B cell (primary cell): ENCODE data around the gene NOC4L. TPM values are rescaled to one million over a fixed set of nuclear protein-coding genes. Genes with fewer than 3 reads are reported as not detected.

Source experiments
- ATAC-seq: fragments of 200-7000 bp; cut with Tn5 transposase; one replicate; pipeline ENCODE4 v1.10.0; 2021; ENCODE audit warnings: low read depth, mild to moderate bottlenecking, moderate number of reproducible peaks, moderate library complexity
- CTCF ChIA-PET: fragments of 350-600 bp; sonication (Branson Sonifier 250); formaldehyde crosslinking; loops from one replicate; lab custom pipeline; 2021; ENCODE audit warnings: antibody characterized with exemption, inconsistent platforms; lab: Charles Lee
- POLR2A ChIA-PET: fragments of 350-600 bp; sonication (Branson Sonifier 250); formaldehyde crosslinking; loops from one replicate; lab custom pipeline; 2021; ENCODE audit warnings: antibody characterized with exemption; lab: Charles Lee
- DNase-seq: peaks from one replicate; pipeline ENCODE4 v3.0.0; 2013
- H2AFZ ChIP-seq: 2 replicates; pipeline ENCODE4 v1.6.1; 2012; ENCODE audit warnings: mild to moderate bottlenecking, low read depth, low read length; ENCODE audit not compliant: insufficient read depth, poor library complexity, severe bottlenecking
- H3K27ac ChIP-seq, 2 donors: 1 replicate in 1 of 2; 2 replicates in 1 of 2; pipeline ENCODE4 v1.5.1; 2012 to 2013; ENCODE audit warnings: low read length in 2 of 2, mild to moderate bottlenecking in 2 of 2, moderate library complexity in 1 of 2
- H3K27me3 ChIP-seq, 4 experiments: fragments of 200-600 bp in 1 of 4; sonication (generic) in 1 of 4; replicated peaks in 1 of 4; 1 replicate in 2 of 4; 2 replicates in 2 of 4; pipeline versions ENCODE4 v1.6.1 to v1.7.0; 2013 to 2016; ENCODE audit warnings: low read length in 3 of 4, mild to moderate bottlenecking in 2 of 4, mixed read lengths in 1 of 4, moderate library complexity in 1 of 4; ENCODE audit not compliant: insufficient read depth in 4 of 4, control insufficient read depth in 3 of 4; ENCODE audit errors: control extremely low read depth in 1 of 4
- H3K36me3 ChIP-seq, 2 experiments: replicated peaks in 1 of 2; 1 replicate in 1 of 2; 2 replicates in 1 of 2; pipeline versions ENCODE4 v1.6.1 to v1.7.1; 2013; ENCODE audit warnings: low read length in 1 of 2; ENCODE audit not compliant: insufficient read depth in 2 of 2, control insufficient read depth in 1 of 2; ENCODE audit errors: control extremely low read depth in 1 of 2, extremely low read depth in 1 of 2
- H3K4me1 ChIP-seq, 2 donors: fragments of 200-600 bp in 1 of 2; sonication (generic) in 1 of 2; 1 replicate in 1 of 2; 2 replicates in 1 of 2; pipeline versions ENCODE4 v1.5.1 to v1.6.1; 2013 to 2017; ENCODE audit warnings: low read length in 2 of 2; ENCODE audit not compliant: control insufficient read depth in 2 of 2, insufficient read depth in 2 of 2
- H3K4me2 ChIP-seq: replicated peaks from 2 replicates; pipeline ENCODE3; 2012; ENCODE audit warnings: mild to moderate bottlenecking, low read depth, low read length; ENCODE audit not compliant: poor library complexity, severe bottlenecking
- H3K4me3 ChIP-seq, 5 experiments: fragments of 200-600 bp in 1 of 5; sonication (generic) in 1 of 5; 1 replicate in 3 of 5; 2 replicates in 2 of 5; pipeline versions ENCODE4 v1.5.1 to v1.7.0; 2011 to 2016; ENCODE audit warnings: low read length in 4 of 5, mild to moderate bottlenecking in 4 of 5, low read depth in 2 of 5, control low read depth in 1 of 5, moderate library complexity in 1 of 5; ENCODE audit not compliant: insufficient read depth in 1 of 5; ENCODE audit errors: control extremely low read depth in 1 of 5, extremely low read depth in 1 of 5
- H3K79me2 ChIP-seq: fragments of 200-600 bp; sonication (generic); one replicate; pipeline ENCODE4 v1.6.0; 2016; ENCODE audit warnings: low read length; ENCODE audit not compliant: control insufficient read depth, insufficient read depth
- H3K9ac ChIP-seq: fragments of 200-600 bp; sonication (generic); 2 replicates; pipeline ENCODE4 v1.6.1; 2017; ENCODE audit warnings: mild to moderate bottlenecking, low read length, moderate library complexity
- H3K9me3 ChIP-seq, 3 donors: one replicate each; pipeline versions ENCODE4 v1.6.1 to v1.7.1; 2013; ENCODE audit warnings: low read length in 2 of 3; ENCODE audit not compliant: control insufficient read depth in 2 of 3, insufficient read depth in 1 of 3; ENCODE audit errors: control extremely low read depth in 1 of 3
- H4K20me1 ChIP-seq: 2 replicates; pipeline ENCODE4 v1.6.0; 2012; ENCODE audit warnings: mild to moderate bottlenecking, low read length; ENCODE audit not compliant: insufficient read depth, control insufficient read depth, poor library complexity, severe bottlenecking
- H3K27ac Mint-ChIP-seq: one replicate; pipeline ENCODE4 v1.8.0; 2021; ENCODE audit warnings: mixed read lengths
- H3K27me3 Mint-ChIP-seq: one replicate; pipeline ENCODE4 v1.8.0; 2021; ENCODE audit warnings: mixed read lengths
- H3K4me1 Mint-ChIP-seq: one replicate; pipeline ENCODE4 v1.8.0; 2021; ENCODE audit warnings: mixed read lengths
- H3K4me3 Mint-ChIP-seq: one replicate; pipeline ENCODE4 v1.8.0; 2021; ENCODE audit warnings: mixed read lengths
- H3K9me3 Mint-ChIP-seq: one replicate; pipeline ENCODE4 v1.8.0; 2022; ENCODE audit warnings: mixed read lengths; ENCODE audit not compliant: insufficient read depth
- EZH2 ChIP-seq: IDR thresholded peaks from 2 replicates; pipeline ENCODE4 v1.6.1; 2012; ENCODE audit warnings: borderline replicate concordance, low read depth, mild to moderate bottlenecking, moderate library complexity, low read length; ENCODE audit not compliant: insufficient read depth, poor library complexity, severe bottlenecking
- WGBS: methylation state at CpG from one replicate; pipeline ENCODE4 v1.1.5; 2013; ENCODE audit warnings: missing lambda C conversion rate; ENCODE audit not compliant: insufficient coverage; 5-methylcytosine and 5-hydroxymethylcytosine counted together
- intact Hi-C: fragments of 100-400 bp; cut with micrococcal nuclease; formaldehyde crosslinking; loops from one replicate; pipeline ENCODE4 v1.10.0; 2022
- polyA plus RNA-seq: library from polyadenylated mRNA; depleted of rRNA; stranded (reverse); fragments of >200 nt; gene quantifications from 2 replicates; pipeline ENCODE4 v1.2.3, GENCODE V29; 2012
- total RNA-seq, 2 donors: library from RNA; stranded (reverse); fragments of 120-200 nt in 1 of 2; gene quantifications; 1 replicate in 1 of 2; 2 replicates in 1 of 2; pipeline versions ENCODE4 v1.2.3 to v1.2.4, GENCODE V29; 2013 to 2022
- TF ChIP-seq, protein P1 (sequence below): fragments of 200-600 bp; IDR thresholded peaks from one replicate; pipeline ENCODE4 v1.8.0; 2022; ENCODE audit warnings: antibody characterized with exemption, mild to moderate bottlenecking

NOC4L gene
- total and polyA plus RNA-seq, 2 donors (not counting 1 experiment from before 2014, with no cell fraction given): 13.1 to 21.9 TPM

- intact Hi-C loops: no loop called here
- H3K9me3 ChIP-seq: peaks cover 0 to 5% (median 0%) of the 10 kb centered on the region in 3 donors
- no peak overlapping the region for H3K4me2 ChIP-seq
- H3K4me3 ChIP-seq: no peak overlapping the region
- no peak overlapping the region for H3K27ac Mint-ChIP-seq
- ChIA-PET POLR2A (no interaction called here), CTCF (no interaction called here)
- H3K9me3 Mint-ChIP-seq: no peaks in the 10 kb centered on the region
- H3K4me3 Mint-ChIP-seq: no peak overlapping the region
- TF ChIP-seq EZH2: no peak
- TF ChIP-seq, protein P1, sequence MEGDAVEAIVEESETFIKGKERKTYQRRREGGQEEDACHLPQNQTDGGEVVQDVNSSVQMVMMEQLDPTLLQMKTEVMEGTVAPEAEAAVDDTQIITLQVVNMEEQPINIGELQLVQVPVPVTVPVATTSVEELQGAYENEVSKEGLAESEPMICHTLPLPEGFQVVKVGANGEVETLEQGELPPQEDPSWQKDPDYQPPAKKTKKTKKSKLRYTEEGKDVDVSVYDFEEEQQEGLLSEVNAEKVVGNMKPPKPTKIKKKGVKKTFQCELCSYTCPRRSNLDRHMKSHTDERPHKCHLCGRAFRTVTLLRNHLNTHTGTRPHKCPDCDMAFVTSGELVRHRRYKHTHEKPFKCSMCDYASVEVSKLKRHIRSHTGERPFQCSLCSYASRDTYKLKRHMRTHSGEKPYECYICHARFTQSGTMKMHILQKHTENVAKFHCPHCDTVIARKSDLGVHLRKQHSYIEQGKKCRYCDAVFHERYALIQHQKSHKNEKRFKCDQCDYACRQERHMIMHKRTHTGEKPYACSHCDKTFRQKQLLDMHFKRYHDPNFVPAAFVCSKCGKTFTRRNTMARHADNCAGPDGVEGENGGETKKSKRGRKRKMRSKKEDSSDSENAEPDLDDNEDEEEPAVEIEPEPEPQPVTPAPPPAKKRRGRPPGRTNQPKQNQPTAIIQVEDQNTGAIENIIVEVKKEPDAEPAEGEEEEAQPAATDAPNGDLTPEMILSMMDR: no peak
- H3K27me3 Mint-ChIP-seq: peaks cover 30% of the 10 kb centered on the region
- H3K36me3 ChIP-seq: no peaks in the 10 kb centered on the region
- ATAC-seq: no peak
- peaks cover 0 to 42% (median 5%) of the 10 kb centered on the region in 4 experiments for H3K27me3 ChIP-seq
- no peak overlapping the region for H2AFZ ChIP-seq
- H4K20me1 ChIP-seq: no peaks in the 10 kb centered on the region
- no peak overlapping the region for H3K9ac ChIP-seq
- WGBS: 84% methylated on average over 17 of the region's 19 CpGs
- DNase-seq: no peak
- no peak overlapping the region for H3K27ac ChIP-seq
- H3K4me1 ChIP-seq: peaks cover 12% of the 10 kb centered on the region in 2 donors
- H3K4me1 Mint-ChIP-seq: peaks cover 17% of the 10 kb centered on the region
- H3K79me2 ChIP-seq: no peaks in the 10 kb centered on the region
These were observed 32.2 kb downstream of the NOC4L start for GRCh38 chr12:132176385-132176919.

DNA sequence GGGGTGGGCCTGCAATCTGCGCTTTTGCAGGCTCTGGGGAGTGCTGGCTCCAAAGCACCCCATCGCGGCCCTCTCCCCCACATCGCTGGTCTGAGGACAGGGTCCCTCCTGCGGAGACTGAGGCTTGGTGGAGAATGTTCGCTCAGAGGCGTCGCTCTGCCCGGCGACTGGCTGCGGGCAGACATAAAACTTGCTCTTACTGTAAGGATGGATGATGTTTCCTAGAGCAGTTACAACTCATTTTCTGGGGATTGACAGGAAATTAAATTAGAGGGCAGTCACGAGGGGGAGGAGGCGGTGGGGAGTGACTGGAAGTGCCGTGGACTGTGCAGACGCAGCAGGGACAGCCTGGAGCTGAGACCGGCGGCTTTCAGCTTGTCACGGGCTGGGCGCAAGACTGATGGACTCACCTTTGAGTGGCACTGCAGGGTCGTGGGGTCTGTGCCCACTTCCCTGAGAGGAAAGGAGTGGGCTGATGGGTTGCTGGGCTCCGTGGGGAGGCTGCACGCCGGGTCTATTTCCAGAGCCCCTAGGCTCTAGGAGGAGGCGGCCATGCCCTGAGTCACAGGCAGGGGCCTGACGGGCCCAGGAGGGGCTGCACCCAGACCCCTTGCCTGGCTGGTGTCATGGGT is 32.8 kb downstream of the NOC4L start:
- Histone ChIP-seq H3K4me1 (peaks cover 12% of the 10 kb centered on the region in 2 donors), H3K36me3 (no peaks in the 10 kb centered on the region), H3K9ac (no peak overlapping the region), H3K27ac (no peak overlapping the region), H3K4me3 (no peak overlapping the region), H4K20me1 (no peaks in the 10 kb centered on the region), H3K9me3 (peaks cover 0 to 11% (median 0%) of the 10 kb centered on the region in 3 donors), H3K27me3 (peaks cover 0 to 36% (median 4%) of the 10 kb centered on the region in 4 experiments), H3K79me2 (no peaks in the 10 kb centered on the region), H3K4me2 (no peak overlapping the region), H2AFZ (no peak overlapping the region)
- ATAC-seq (no peak), DNase-seq (no peak)
- H3K4me3 Mint-ChIP-seq: no peak overlapping the region
- intact Hi-C loops: no loop called here
- H3K4me1 Mint-ChIP-seq: peaks cover 17% of the 10 kb centered on the region
- H3K27me3 Mint-ChIP-seq: peaks cover 30% of the 10 kb centered on the region
- no peak for TF ChIP-seq EZH2
- TF ChIP-seq, protein P1: no peak
- WGBS: 90% methylated on average over 25 of the region's 25 CpGs
- H3K27ac Mint-ChIP-seq: no peak overlapping the region
- CTCF ChIA-PET: no interaction called here
- POLR2A ChIA-PET: no interaction called here
- no peaks in the 10 kb centered on the region for H3K9me3 Mint-ChIP-seq
